Fibroblast of peridontal ligament (primary cell): ENCODE data around the gene SIGLEC1.
A peak's percentile ranks its signal among the peaks of the same experiment; 100 is the strongest.

Experiments
- DNase-seq: peaks from one replicate; pipeline ENCODE4 v3.0.0-alpha.2; 2010; ENCODE audit errors: extremely low read depth

The SIGLEC1 gene

DNA sequence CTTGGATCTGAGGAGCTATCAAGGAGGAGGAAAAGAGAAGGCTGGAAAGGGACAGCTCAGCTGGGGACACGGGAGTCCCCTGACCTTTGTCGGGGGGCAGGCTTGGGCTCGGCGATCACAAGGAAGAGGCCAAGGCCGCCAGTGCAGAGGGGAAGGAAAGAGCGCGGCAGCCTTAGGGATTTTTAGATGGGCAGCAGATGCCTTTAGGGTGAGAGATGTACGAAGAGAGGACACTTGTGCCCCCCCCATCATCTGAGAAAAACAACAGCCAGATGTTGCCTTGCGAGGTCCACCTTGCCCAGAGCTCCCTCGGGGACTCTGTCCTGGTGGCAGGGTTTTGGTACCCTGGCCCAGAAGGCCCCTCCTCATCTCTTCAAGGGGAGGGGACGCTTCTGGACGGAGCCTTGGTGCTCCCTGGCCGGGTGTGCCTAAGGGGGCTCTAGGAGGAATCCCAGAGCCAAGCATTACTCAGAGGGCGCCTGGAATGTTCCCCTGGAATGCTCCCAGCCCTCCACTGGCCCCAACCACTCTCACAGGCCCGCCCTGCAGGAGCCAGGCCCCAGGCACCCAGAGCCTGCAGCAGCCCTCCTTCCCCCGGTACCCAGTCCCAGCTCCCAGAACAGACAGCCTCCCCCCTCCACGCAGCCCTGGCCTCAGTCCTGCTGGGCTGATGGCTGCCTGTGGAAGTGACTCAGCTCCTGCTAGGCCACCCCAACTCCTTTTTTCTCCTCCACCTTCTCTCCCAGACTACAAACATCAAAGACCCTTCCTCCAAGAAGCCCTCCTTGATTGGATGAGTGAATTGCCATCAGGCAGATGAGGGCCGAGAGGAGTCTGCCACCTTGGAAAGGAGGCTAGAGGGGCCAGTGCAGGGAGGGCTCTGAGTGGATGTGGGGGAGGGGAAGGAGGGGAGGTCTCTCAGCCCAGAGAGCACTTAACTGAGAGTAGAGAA is 32.4 kb downstream of the SIGLEC1 start:
- DNase-seq: peak; percentile 73

DNA sequence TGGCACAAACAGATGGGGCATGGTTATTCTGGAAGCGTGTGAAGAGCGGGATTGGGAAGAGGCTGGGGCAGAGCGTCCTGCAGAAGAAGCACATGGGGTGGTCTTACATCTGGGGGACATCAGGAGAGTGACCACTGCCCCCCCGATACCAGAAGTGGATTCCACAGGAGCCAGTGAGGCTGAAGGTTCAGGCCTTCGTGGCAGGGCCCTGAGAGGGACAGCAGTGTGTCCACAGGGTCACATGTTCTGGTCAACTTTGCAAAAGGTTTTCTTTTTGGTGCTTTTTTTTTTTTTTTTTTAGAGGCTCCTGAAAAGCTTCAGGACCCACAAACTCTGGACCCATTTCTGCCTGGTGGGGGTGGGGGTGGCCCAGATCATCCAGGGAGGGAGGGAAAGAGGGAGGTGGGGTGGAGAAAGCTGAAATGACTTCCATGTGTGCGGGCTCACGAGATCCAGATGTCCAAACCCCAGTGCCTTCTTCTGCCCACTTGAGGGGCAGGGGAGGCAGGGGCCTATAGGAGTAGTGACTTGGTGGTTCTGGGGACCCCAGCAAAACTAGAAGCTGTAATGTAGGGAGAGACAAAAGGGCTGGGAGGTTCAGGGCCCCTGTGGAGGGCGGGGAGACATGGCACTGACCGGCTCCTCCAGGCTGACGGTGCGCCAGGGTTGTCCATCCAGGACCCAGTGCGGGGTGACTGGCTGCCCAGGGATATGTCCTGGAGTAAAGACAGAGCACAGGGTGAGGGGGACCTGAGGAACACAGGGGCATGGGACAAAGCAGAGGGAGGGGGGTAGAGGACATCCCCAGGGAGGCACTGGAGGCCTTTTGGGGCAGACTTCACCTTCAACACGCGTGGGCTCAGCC is 33.3 kb downstream of the SIGLEC1 start:
- DNase-seq: peak; percentile 53

DNA sequence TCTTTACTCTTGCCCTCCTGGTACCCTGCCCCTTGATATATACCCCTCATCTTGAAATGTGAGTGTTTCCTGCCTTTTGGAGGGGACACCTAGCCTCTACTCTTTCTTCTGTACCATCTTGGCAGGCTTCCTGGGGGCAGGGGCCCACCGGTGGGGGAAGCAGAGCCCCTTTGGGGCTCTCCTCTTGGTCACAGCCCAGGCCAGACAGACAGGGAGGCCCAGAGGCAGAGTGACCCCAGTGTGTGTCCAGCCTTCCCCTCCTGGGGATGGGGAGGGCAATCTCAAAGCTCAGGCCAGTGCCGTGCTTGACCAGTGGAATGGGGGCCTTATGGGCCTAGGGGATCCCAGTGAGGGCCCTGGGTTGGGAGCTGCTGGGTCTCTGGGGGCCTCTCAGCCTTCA is 34.2 kb downstream of the SIGLEC1 start:
- DNase-seq: no peak

DNA sequence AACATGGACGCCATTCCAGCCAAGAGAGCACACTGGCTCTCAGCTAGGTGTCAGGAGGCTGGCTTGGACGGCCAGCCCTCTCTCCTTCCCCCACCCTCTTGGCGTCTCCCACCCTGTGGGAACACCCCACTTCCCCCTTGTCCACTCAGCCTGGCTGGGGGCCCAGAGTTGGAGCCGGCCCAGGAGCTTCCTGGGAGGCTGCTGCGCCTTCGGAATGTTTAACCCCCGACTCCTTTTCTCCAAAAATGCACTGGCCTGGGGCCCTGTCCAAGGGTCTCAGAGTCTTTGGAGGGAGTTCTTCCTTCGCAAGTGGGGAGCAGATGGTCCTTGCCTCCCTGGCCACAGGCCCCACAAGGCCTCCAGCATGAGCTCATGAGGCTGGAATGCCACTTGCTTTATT is 34.7 kb downstream of the SIGLEC1 start:
- peak; percentile 31 for DNase-seq

DNA sequence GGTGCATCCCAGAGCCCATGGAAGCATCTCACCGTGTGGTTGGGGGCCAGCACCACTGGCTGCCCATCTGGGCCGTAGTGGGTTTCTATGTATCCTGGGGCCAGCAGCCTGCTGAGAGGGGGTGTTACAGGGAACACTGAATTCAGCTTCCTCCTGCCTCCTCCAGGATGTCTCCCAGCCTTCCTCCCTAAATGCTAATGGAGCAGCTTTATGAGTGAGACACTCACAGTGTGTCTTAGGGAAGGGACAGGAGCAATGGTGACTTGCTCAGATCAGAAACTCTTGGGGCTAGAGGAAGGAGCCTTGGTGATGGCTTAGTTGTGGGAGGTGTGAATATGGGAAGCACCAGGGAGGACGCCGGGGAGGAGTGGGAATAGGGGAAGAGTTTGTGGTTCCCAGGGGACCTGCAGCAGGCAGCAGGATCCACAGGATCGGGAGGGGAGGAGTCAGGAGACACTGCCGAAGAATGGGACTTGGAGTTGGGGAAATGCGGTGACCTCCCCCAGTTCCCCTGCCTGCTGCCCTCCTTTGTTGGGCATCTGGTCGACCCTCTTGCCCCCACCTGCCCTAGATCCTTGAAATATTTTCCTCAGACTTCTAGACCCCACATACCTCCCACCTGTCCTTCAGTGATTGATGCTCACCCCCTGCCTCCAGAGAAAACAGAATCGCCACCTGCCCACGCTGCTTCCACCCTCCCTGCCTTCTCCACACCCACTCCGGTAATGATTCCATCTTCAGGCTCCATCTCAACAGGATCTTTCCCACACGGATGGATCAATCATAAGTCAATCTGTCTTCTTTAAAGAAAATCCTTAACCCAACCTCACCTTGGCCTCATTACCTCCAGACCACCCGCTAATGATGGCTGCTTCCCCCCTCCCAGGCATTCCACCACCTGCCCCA is 37.2 kb downstream of the SIGLEC1 start:
- DNase-seq: no peak

DNA sequence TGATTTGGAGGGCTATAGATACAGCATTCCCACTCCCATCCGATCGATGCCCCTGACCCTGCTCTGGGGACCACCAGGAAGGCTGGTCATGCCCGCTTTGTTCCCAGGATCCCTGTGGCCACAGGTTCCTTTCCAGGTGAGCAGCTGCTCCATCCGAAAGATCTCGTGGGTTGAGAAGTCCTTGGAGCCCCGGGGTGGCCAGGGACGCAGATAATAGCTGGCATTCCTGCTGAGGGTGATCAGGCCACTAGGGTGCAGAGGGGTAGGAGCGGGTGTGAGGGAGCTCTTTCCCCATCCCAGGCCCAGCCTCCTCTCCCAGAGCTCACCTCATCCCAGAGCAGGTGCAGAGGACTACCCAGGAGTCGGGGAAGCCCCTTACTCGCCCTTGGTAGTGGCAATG is 38.0 kb downstream of the SIGLEC1 start:
- DNase-seq: no peak

DNA sequence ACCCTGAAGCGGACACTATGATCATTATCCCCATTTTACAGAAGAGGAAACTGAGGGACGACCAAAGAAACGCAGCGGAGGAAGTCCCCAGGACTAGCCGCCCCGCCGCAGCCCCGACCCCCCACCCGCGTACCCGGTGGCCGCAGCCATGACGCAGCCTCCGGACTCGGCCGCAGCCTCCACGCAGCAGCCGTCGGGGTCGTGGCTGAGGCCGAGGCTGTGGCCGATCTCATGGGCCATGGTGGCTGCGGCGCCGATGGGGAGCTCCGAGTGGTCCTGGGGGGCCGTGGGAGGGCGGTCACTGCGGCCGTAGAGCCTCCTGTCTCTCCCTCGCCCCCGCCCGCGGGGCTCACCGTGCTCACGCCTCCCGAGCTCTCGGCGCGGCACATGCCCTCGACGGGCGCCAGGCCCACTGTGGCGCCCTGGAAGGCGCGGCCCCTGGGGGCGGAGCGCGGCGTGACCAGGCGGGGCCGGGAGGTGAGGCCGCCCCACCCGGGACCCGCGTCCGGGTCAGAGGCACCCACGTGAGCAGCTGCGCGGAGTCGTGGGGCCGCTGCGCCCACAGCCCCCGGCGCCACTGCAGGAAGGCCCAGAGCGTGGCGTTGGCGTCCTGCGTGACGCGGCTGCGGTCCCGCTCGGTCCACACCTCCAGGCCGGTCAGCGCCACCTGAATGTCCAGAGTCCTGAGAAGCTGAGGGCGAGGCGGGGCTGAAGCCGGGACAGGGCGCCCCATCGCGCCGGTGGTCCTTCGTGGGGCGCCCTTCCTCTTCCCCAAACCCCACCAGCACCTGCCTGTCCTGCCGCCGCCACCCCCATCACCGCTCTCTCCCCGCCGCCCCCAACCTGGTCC is 39.0 kb downstream of the SIGLEC1 start:
- DNase-seq: no peak

DNA sequence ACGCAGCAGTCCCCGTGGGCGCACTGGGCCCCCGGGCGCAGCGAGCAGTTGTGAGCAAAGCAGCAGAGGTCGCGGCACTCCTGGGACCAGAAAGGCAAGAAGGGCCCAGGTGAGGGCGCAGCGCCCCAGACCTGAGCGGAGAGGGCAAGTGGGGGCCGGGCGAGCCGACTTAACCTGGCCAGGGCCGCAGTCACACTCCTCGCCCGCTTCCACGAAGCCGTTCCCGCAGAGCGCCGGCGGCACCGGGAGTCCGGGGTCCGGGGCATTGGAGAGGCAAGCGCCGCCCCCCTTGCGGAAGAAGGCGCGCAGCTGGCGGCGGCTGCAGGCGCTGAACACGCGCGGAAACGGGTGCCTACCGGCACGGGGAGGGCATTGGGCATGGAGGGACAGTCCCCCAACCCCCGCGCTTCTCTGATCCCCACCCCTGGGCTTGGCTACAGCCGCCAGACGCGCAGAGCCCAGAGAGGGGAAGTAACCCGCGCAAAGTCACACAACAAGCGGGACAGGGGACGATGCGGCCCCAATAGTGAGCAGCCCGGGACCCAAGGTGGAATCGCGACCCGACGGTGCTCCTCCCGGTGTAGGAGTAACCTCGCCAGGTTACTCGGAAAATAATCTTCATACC is 39.7 kb downstream of the SIGLEC1 start:
- no peak for DNase-seq

DNA sequence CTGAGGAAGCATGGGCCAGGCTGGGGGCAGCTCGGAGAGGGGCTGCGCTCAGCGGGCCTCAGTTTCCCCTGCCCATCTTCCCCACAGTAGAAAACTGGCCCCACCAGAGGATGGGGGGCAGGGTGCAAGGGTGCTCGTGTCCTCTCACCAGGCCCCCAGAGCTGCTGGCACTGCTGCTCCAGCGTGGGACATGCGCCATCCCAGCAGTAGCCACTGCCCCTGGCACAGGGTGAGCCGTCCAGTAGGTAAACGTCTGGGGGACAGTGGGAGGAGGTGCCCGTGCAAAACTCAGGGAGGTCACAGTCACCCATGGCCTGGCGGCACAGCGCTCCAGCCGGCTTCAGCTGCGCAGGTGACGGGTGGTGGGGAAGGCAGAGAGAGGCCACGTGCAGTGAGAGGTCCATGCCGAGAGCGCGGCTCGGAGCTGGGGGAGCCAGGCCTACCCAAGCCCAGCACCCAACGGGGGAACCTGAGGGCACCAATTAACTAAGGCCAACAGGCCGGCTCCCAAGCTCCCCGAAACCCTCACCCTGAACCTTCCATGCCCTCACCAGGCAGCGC is 40.3 kb downstream of the SIGLEC1 start:
- no peak for DNase-seq

DNA sequence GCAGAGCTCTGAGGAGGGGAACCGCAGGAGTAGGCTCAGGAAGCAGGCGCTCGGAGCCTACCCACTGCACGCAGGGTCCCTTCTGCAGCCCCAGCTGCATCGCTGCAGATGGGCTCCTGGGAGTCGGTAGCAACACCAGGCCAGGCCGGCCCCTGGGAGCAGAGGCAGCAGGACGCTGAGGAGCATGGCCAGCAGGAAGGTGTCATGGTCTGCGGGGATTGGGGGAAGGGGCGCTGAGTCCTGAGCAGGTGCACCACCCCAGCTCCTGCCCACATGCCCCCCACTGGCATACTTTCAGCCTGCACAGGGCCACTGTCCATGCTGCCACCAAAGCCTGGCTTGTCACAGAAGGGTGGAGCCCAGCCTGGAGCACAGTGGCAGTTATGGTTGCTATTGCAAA is 41.5 kb downstream of the SIGLEC1 start:
- no peak for DNase-seq

DNA sequence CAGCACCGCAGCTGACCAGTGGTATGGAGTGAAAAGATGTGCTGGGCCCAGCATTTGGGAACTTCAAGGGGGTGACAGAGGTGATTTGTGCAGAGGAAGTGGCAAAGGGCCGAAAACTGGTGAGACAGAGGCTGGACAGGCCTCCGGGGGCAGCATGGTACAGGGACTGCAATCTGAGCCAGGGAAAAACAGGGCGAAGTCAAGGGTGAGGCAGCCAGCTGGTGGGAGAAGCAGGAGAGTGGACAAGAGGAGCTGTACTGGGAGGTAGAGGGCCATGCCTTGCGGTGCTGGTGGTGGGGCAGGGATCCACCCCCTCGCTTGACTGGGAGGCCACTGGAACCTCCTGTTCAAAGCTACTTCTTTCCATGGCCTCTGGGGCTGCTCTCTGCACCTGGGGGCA is 41.9 kb downstream of the SIGLEC1 start:
- no peak for DNase-seq

DNA sequence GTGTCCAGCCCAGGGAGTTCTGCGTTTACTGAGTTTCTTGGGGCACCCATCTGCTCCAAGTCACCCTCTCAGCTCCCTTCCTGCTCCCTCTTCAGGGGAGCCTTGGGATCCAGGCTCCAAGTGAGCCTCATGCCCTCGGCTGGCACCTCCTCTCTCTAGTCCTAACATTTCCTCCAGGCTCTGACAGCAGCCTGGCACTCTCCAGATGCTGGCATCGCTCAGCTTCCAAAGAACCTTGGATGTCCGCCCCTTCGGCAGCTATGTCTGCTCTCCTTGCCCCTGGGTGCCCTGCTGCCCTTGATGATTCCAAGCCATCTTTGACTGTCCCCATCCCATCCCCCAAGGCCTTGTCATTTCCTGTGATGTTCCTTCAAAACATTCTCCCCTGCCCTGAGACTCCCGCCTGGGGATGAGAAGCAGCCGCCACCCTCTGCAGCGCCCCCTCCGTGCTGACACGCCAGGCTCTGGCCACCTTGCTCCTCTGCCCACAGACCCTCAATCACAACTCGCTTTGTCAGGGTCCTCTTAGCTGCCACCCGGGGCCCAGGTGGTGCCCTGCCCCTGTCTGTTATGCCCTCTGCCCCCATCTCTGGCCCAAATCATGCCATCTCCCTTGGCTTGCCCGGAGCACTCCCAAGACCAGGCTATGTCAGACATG is 42.6 kb downstream of the SIGLEC1 start:
- DNase-seq: no peak

DNA sequence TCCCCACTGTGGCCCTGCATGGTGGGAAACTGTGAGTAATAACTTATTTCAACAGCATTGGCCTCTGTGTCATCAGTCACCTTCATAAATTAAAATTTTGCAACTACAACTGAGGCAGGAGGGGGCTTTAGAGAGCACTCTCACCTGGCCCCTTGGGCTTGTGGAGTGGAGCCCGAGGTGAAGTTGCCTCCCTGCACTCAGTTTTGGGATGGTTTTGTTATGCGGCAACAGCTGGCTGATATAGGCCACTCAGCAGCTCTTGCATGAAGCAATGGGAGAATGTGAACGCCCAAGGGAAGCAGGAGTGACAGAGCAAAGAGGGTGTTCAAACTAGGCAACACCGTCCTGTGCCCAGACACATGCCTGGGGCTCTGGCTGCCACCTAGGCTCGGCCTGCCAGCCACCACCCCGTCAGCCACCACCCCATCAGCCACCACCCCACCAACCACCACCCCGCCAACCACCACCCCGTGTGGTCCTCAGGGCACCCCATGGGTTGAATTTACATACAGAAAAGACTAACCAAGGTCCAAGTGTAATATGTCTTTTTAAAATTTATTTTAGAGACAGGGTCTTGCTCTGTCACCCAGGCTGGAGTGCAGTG is 44.9 kb downstream of the SIGLEC1 start:
- no peak for DNase-seq

DNA sequence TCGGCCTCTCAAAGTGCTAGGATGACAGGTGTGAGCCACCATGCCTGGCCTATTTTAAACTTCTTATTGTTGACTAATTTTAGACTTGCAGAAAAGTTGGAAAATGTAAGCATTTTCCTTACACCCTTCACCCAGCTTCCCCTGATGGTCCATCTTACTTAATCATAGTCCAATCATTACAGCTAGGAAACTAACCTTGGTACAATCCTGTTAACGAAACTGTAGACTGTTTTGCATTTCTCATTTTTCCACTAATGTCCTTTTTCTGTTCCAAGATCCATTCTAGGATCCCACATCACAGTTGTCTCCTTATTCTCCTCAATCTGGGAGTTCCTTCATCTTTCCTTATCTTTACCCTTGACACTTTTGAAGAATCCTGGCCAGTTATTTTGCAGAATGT is 48.5 kb downstream of the SIGLEC1 start:
- no peak for DNase-seq

DNA sequence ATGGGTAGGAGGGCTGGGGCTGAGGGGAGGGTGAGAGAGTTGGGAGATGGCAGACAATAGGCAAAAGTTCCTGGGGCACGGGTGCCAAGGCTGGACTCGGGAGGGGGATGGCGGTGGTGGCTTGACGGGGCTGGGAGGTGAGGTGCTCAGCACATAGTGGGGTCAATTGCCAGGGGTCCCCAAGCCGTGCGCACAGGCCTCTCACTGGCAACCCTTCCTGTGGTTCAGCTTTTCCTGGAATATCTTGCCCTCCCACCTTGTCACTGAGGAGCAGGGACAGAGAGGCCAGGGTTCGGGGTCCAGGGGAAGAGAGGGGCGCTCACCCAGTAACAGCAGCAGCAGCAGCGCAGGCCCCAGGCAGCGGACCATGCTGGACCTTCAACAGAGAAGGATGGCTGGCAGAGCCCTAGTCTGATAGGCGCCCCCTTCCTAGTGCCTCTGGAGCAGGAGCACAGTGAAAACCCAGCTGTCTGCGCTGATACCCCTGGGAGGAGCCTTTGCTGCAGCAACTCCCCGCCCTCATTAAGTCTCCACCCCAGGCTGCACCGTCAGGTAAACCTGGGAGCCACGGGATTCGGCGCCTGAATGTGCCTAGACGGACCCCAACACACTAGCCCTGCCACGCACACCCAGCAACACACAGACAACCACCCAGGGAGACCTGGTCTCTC is 49.2 kb downstream of the SIGLEC1 start, which contains the start of gene GFRA4:
GFRA4 (minus strand) TSS at position 369 of the 671 bp plus-strand sequence; CDS start at position 369, 0 bp downstream.
- DNase-seq: no peak
